Peyer's patch (tissue), 4 donors: ENCODE measurements around the gene KRTAP5-6. TPM values are rescaled to one million over a fixed set of nuclear protein-coding genes. Genes with fewer than 3 reads are reported as not detected.

Experiments used
- DNase-seq, 3 donors: peaks; one replicate each; pipeline ENCODE4 v3.0.0-alpha.2; 2017 to 2019
- H3K27ac ChIP-seq, 4 donors: fragments of 200-600 bp; sonication (generic); one replicate each; pipeline ENCODE4 v1.5.1; 2016 to 2019
- H3K27me3 ChIP-seq, 2 donors: fragments of 200-600 bp; sonication (generic); one replicate each; pipeline ENCODE4 v1.5.1; 2019
- H3K36me3 ChIP-seq, 3 donors: fragments of 200-600 bp; sonication (generic); one replicate each; pipeline ENCODE4 v1.5.1; 2016 to 2019
- H3K4me1 ChIP-seq, 4 donors: fragments of 200-600 bp; sonication (generic); one replicate each; pipeline ENCODE4 v1.5.1; 2016 to 2019
- H3K4me3 ChIP-seq, 4 donors: fragments of 200-600 bp; sonication (generic); 1 replicate in 3 of 4; 2 replicates in 1 of 4; pipeline ENCODE4 v1.5.1; 2016 to 2019; ENCODE audit warnings: mild to moderate bottlenecking in 1 of 4
- H3K9me3 ChIP-seq, 4 donors: fragments of 200-600 bp; sonication (generic); one replicate each; pipeline ENCODE4 v1.5.1; 2016 to 2019; ENCODE audit warnings: mild to moderate bottlenecking in 1 of 4
- CTCF ChIP-seq, 6 experiments: fragments of 450-650 bp in 4 of 6; fragments of 200-600 bp in 2 of 6; sonication (generic) in 1 of 6; IDR thresholded peaks; one replicate each; pipeline ENCODE4 v1.5.1; 2017 to 2019; ENCODE audit warnings: antibody characterized with exemption in 6 of 6, mild to moderate bottlenecking in 3 of 6, moderate library complexity in 1 of 6
- POLR2A ChIP-seq, 2 donors: fragments of 450-650 bp; IDR thresholded peaks; one replicate each; pipeline ENCODE4 v1.5.1; 2017; ENCODE audit warnings: antibody characterized with exemption in 2 of 2, mild to moderate bottlenecking in 2 of 2, moderate library complexity in 2 of 2
- total RNA-seq, 4 donors: library from RNA; depleted of rRNA; stranded (reverse); fragments of >200 nt; gene quantifications; one replicate each; pipeline ENCODE4 v1.1.0, GENCODE V29; 2016

The KRTAP5-6 gene
- total RNA-seq, 4 donors from 2014 or later = not detected

GRCh38 chr11:1730059-1730629 lies 33.1 kb downstream of the KRTAP5-6 start:
- DNase-seq = peak in 1 of 3 donors; percentile 43
- no peaks in the 10 kb centered on the region for H3K9me3 ChIP-seq
- H3K27me3 ChIP-seq = no peaks in the 10 kb centered on the region
- peak overlapping the region in 2 of 4 donors; percentile 37 to 76 for H3K27ac ChIP-seq
- no peak overlapping the region for H3K4me3 ChIP-seq
- TF ChIP-seq CTCF (IDR thresholded peaks at IDR 0.05) = no peak
- no peak for TF ChIP-seq POLR2A (IDR thresholded peaks at IDR 0.05)
- H3K36me3 ChIP-seq = no peaks in the 10 kb centered on the region
- peaks cover 0 to 4% (median 0%) of the 10 kb centered on the region in 4 donors for H3K4me1 ChIP-seq

DNA sequence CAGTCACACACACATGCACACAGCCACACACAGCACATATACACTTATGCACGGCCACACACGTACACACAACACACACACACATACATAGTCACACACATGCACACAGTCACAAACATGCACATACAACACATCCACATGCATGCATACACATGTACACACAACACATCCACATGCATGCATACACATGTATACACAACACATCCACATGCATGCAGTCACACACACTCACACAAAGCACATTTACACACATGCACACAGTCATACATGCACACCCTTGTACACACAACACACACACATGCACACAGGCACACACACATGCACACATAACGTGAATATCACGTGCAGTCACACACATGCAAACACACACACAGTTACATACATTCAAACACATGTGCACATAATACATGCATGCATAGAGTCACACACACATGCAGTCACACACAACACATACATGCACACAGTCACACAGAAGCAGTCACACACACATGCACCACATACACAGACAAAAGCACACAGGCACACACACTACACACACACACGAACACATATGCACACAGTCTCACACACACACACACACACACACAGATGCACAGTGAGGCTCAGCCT lies 34.6 kb downstream of the KRTAP5-6 start:
- H3K36me3 ChIP-seq = no peaks in the 10 kb centered on the region
- H3K4me3 ChIP-seq = no peak overlapping the region
- peaks cover 0 to 4% (median 0%) of the 10 kb centered on the region in 4 donors for H3K4me1 ChIP-seq
- TF ChIP-seq POLR2A (IDR thresholded peaks at IDR 0.05) (no peak), CTCF (IDR thresholded peaks at IDR 0.05) (no peak)
- H3K27me3 ChIP-seq = no peaks in the 10 kb centered on the region
- no peaks in the 10 kb centered on the region for H3K9me3 ChIP-seq
- DNase-seq = no peak
- H3K27ac ChIP-seq = no peak overlapping the region

GRCh38 chr11:1732418-1733008 lies 35.5 kb downstream of the KRTAP5-6 start:
- Histone ChIP-seq H3K4me1 (peaks cover 0 to 4% (median 0%) of the 10 kb centered on the region in 4 donors), H3K9me3 (no peaks in the 10 kb centered on the region), H3K27me3 (no peaks in the 10 kb centered on the region), H3K27ac (no peak overlapping the region), H3K36me3 (no peaks in the 10 kb centered on the region), H3K4me3 (no peak overlapping the region)
- TF ChIP-seq CTCF (IDR thresholded peaks at IDR 0.05) (no peak), POLR2A (IDR thresholded peaks at IDR 0.05) (no peak)
- peak in 1 of 3 donors; percentile 45 for DNase-seq

- Histone ChIP-seq H3K4me1 (peaks cover 0 to 4% (median 0%) of the 10 kb centered on the region in 4 donors), H3K27ac (no peak overlapping the region), H3K36me3 (no peaks in the 10 kb centered on the region), H3K27me3 (no peaks in the 10 kb centered on the region), H3K9me3 (no peaks in the 10 kb centered on the region), H3K4me3 (no peak overlapping the region)
- DNase-seq = peak in 1 of 3 donors; percentile 37
- TF ChIP-seq CTCF (IDR thresholded peaks at IDR 0.05) (no peak), POLR2A (IDR thresholded peaks at IDR 0.05) (no peak)
Measured at GRCh38 chr11:1733009-1733715, 36.2 kb downstream of the KRTAP5-6 start.

DNA sequence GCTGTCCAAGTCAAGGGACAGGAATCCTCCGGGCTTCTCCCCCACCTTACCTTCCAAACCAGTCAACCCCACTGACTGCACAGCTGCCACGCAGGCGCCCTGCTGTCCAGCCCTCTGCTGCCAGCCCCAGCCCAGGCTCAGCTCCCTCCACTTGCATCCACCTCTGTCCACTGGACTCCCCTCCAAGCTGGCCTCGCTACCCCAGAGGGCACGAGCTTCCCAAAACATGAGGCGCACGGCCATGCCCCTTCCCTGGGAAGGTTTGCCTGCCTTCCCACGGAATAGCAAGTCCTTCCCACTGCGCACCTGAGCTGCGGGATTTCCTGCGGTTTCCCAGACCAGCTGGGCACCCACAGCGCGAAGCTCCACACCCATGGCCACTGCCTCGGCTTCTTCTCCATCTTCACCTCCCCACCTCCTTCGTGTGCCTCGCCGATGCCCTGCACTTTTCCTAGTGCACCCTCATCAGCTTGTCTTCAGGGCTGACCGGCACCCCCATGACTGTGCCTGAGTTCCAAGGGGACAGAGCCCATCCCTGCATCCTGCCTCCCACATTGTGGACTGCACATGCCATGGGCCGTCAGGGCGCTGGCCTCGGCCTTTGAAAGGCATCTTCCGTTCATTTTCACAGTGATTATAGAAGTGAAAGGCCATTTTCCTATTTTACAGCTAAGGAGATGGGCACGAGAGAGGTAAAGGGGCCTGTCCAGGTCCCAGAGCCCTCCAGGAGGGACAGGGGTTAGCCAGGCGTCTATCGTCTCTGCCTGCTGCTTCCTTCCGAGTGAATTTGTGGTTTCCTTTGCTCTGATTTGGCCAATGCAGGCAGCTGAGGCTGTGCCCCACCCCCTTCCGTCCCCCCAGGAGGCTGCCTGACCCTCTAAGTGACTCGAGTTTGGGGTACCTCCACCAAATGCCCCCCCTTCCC lies 37.0 kb downstream of the KRTAP5-6 start:
- peaks cover 0 to 4% (median 0%) of the 10 kb centered on the region in 4 donors for H3K4me1 ChIP-seq
- no peak overlapping the region for H3K4me3 ChIP-seq
- no peak overlapping the region for H3K27ac ChIP-seq
- H3K27me3 ChIP-seq = no peaks in the 10 kb centered on the region
- TF ChIP-seq CTCF (IDR thresholded peaks at IDR 0.05) = no peak
- no peak for TF ChIP-seq POLR2A (IDR thresholded peaks at IDR 0.05)
- H3K9me3 ChIP-seq = no peaks in the 10 kb centered on the region
- no peaks in the 10 kb centered on the region for H3K36me3 ChIP-seq
- peak in 1 of 3 donors; percentile 43 for DNase-seq
